ENCODE data around the gene AEBP2. TPM values are rescaled to one million over a fixed set of nuclear protein-coding genes. Genes with fewer than 3 reads are reported as not detected.

The AEBP2 gene
- total RNA-seq, 1 donor from 2014 or later = 21.0 TPM

GRCh38 chr12:19542606-19543005, 103.3 kb downstream of the AEBP2 start:
- H3K27ac Mint-ChIP-seq (ENCODE audit: unreplicated experiment) = no peak overlapping the region
- no peak for DNase-seq

GRCh38 chr12:19544353-19544752, 105.1 kb downstream of the AEBP2 start:
- H3K36me3 Mint-ChIP-seq (ENCODE audit: unreplicated experiment) = no peaks in the 10 kb centered on the region
- TF ChIP-seq CTCF (IDR thresholded peaks at IDR 0.05; ENCODE audit: partially characterized antibody, unreplicated experiment) = no peak

More at GRCh38 chr12:19542606-19543005, 103.3 kb downstream of the AEBP2 start:
- H3K27me3 Mint-ChIP-seq (ENCODE audit: unreplicated experiment) = no peaks in the 10 kb centered on the region
- no peaks in the 10 kb centered on the region for H3K9me3 Mint-ChIP-seq (ENCODE audit: unreplicated experiment)
- H3K36me3 Mint-ChIP-seq (ENCODE audit: unreplicated experiment) = no peaks in the 10 kb centered on the region
- no peak for TF ChIP-seq CTCF (IDR thresholded peaks at IDR 0.05; ENCODE audit: partially characterized antibody, unreplicated experiment)
- H3K4me1 Mint-ChIP-seq (ENCODE audit: low read depth, unreplicated experiment) = peaks cover 12% of the 10 kb centered on the region
- no peak overlapping the region for H3K4me3 Mint-ChIP-seq (ENCODE audit: unreplicated experiment)

GRCh38 chr12:19545301-19545700, 106.0 kb downstream of the AEBP2 start:
- no peak overlapping the region for H3K4me3 Mint-ChIP-seq (ENCODE audit: unreplicated experiment)
- H3K36me3 Mint-ChIP-seq (ENCODE audit: unreplicated experiment) = no peaks in the 10 kb centered on the region
- no peak for DNase-seq
- TF ChIP-seq CTCF (IDR thresholded peaks at IDR 0.05; ENCODE audit: partially characterized antibody, unreplicated experiment) = no peak
- H3K9me3 Mint-ChIP-seq (ENCODE audit: unreplicated experiment) = no peaks in the 10 kb centered on the region
- peaks cover 12% of the 10 kb centered on the region for H3K4me1 Mint-ChIP-seq (ENCODE audit: low read depth, unreplicated experiment)
- H3K27me3 Mint-ChIP-seq (ENCODE audit: unreplicated experiment) = no peaks in the 10 kb centered on the region
- no peak overlapping the region for H3K27ac Mint-ChIP-seq (ENCODE audit: unreplicated experiment)

More at GRCh38 chr12:19544353-19544752, 105.1 kb downstream of the AEBP2 start:
- H3K9me3 Mint-ChIP-seq (ENCODE audit: unreplicated experiment) = no peaks in the 10 kb centered on the region
- no peaks in the 10 kb centered on the region for H3K27me3 Mint-ChIP-seq (ENCODE audit: unreplicated experiment)
- no peak for DNase-seq
- H3K4me3 Mint-ChIP-seq (ENCODE audit: unreplicated experiment) = no peak overlapping the region
- no peak overlapping the region for H3K27ac Mint-ChIP-seq (ENCODE audit: unreplicated experiment)
- H3K4me1 Mint-ChIP-seq (ENCODE audit: low read depth, unreplicated experiment) = peaks cover 12% of the 10 kb centered on the region

GRCh38 chr12:19546027-19546426, 106.7 kb downstream of the AEBP2 start:
- Mint-ChIP-seq H3K27me3 (ENCODE audit: unreplicated experiment) (no peaks in the 10 kb centered on the region), H3K27ac (ENCODE audit: unreplicated experiment) (no peak overlapping the region), H3K4me3 (ENCODE audit: unreplicated experiment) (no peak overlapping the region), H3K9me3 (ENCODE audit: unreplicated experiment) (no peaks in the 10 kb centered on the region), H3K4me1 (ENCODE audit: low read depth, unreplicated experiment) (peaks cover 12% of the 10 kb centered on the region), H3K36me3 (ENCODE audit: unreplicated experiment) (no peaks in the 10 kb centered on the region)
- DNase-seq = no peak
- no peak for TF ChIP-seq CTCF (IDR thresholded peaks at IDR 0.05; ENCODE audit: partially characterized antibody, unreplicated experiment)

GRCh38 chr12:19546611-19547162, 107.4 kb downstream of the AEBP2 start:
- no peaks in the 10 kb centered on the region for H3K27me3 Mint-ChIP-seq (ENCODE audit: unreplicated experiment)
- no peaks in the 10 kb centered on the region for H3K36me3 Mint-ChIP-seq (ENCODE audit: unreplicated experiment)
- no peak for TF ChIP-seq CTCF (IDR thresholded peaks at IDR 0.05; ENCODE audit: partially characterized antibody, unreplicated experiment)
- peaks cover 12% of the 10 kb centered on the region for H3K4me1 Mint-ChIP-seq (ENCODE audit: low read depth, unreplicated experiment)
- H3K9me3 Mint-ChIP-seq (ENCODE audit: unreplicated experiment) = no peaks in the 10 kb centered on the region
- H3K27ac Mint-ChIP-seq (ENCODE audit: unreplicated experiment) = no peak overlapping the region
- no peak for DNase-seq
- no peak overlapping the region for H3K4me3 Mint-ChIP-seq (ENCODE audit: unreplicated experiment)

Data from glutamatergic neuron (in vitro differentiated cells).